ENCODE results near the gene ODC1.

DNA sequence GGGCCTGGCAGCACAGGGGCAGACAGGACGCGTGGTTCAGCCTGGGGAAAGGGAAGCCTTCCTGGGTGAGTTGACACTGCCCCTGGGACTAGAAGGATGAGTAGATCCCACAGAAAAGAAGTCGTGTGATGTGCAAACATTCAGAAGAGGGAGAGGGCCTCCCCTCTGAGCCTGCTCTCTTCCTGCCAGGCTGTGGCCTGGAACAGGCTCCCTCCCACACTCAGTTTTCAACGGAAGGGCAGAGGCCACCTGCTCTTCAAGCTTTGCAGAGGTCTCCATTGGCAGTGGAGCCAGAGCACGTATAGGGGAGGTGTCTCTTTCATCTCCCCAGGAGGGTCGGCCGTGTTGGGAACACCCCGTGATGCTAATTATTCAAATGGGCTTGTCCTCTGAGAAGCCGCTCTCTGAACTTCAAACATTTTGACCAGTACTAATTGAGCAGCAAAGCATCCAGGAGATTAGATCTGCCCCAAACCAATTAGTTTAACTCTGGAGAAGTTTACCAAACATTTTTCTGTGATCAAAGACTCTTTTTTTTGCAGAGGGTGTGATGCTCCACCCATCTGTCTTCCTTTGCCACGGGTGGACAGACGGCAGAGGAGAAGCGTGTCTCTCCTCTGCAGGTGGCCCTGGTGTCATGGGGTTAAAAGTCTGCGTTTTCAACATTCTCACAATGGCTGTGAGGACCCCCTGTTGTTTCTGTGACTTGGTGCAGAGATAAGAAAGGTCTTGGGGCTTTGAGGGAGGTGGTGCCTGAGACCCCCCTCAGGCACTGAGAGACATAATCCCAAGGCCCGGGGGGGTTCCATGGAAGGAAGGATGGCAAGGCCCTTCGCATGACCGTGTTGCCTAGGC, 29.5 kb upstream of the ODC1 start:
- TF ChIP-seq TARDBP (IDR thresholded peaks at IDR 0.05): no peak
- TF ChIP-seq NFRKB (IDR thresholded peaks at IDR 0.05): no peak
- no peak for TF ChIP-seq FOXM1 (IDR thresholded peaks at IDR 0.05; ENCODE audit: borderline replicate concordance)
- no peak for TF ChIP-seq SUZ12 (IDR thresholded peaks at IDR 0.05)
- no peak for TF ChIP-seq LEF1 (IDR thresholded peaks at IDR 0.05; ENCODE audit: borderline replicate concordance)
- TF ChIP-seq FOXA1 (IDR thresholded peaks at IDR 0.05): no peak
- TF ChIP-seq L3MBTL2 (conservative IDR thresholded peaks at IDR 0.05): no peak
- TF ChIP-seq FOXK2 (IDR thresholded peaks at IDR 0.05): no peak
- no peak for TF ChIP-seq BHLHE40 (IDR thresholded peaks at IDR 0.05; ENCODE audit: borderline replicate concordance)
- no peak for TF ChIP-seq ARNT (IDR thresholded peaks at IDR 0.05)
- TF ChIP-seq ELF4 (IDR thresholded peaks at IDR 0.05): no peak

Measured in HEK293T (cell line).